Breast epithelium (tissue), 3 donors: Measurements from ENCODE around the gene EXOC3L1.

ENCODE experiments used
- POLR2AphosphoS5 ChIP-seq, 3 donors: sonication (generic); formaldehyde crosslinking; IDR thresholded peaks; one replicate each; pipeline ENCODE4 v1.6.1; 2017; ENCODE audit warnings: antibody characterized with exemption in 3 of 3
- TF ChIP-seq, protein P1 (sequence below), 3 donors: fragments of 450-650 bp; IDR thresholded peaks; one replicate each; pipeline ENCODE4 v1.5.1; 2016 to 2017; ENCODE audit warnings: antibody characterized with exemption in 3 of 3, mild to moderate bottlenecking in 3 of 3, moderate library complexity in 3 of 3

- TF ChIP-seq, protein P1, sequence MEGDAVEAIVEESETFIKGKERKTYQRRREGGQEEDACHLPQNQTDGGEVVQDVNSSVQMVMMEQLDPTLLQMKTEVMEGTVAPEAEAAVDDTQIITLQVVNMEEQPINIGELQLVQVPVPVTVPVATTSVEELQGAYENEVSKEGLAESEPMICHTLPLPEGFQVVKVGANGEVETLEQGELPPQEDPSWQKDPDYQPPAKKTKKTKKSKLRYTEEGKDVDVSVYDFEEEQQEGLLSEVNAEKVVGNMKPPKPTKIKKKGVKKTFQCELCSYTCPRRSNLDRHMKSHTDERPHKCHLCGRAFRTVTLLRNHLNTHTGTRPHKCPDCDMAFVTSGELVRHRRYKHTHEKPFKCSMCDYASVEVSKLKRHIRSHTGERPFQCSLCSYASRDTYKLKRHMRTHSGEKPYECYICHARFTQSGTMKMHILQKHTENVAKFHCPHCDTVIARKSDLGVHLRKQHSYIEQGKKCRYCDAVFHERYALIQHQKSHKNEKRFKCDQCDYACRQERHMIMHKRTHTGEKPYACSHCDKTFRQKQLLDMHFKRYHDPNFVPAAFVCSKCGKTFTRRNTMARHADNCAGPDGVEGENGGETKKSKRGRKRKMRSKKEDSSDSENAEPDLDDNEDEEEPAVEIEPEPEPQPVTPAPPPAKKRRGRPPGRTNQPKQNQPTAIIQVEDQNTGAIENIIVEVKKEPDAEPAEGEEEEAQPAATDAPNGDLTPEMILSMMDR (IDR thresholded peaks at IDR 0.05) = no peak
- no peak for TF ChIP-seq POLR2AphosphoS5 (IDR thresholded peaks at IDR 0.05)
Observed at GRCh38 chr16:67223992-67224391, 34.1 kb upstream of the EXOC3L1 start.
